ENCODE data around the gene CES3.
"Not testable (repeated sequence)": the region's sequence is repeated elsewhere in the genome, so short reads cannot be mapped to it uniquely, and the experiment has no call there.

CES3 gene

DNA sequence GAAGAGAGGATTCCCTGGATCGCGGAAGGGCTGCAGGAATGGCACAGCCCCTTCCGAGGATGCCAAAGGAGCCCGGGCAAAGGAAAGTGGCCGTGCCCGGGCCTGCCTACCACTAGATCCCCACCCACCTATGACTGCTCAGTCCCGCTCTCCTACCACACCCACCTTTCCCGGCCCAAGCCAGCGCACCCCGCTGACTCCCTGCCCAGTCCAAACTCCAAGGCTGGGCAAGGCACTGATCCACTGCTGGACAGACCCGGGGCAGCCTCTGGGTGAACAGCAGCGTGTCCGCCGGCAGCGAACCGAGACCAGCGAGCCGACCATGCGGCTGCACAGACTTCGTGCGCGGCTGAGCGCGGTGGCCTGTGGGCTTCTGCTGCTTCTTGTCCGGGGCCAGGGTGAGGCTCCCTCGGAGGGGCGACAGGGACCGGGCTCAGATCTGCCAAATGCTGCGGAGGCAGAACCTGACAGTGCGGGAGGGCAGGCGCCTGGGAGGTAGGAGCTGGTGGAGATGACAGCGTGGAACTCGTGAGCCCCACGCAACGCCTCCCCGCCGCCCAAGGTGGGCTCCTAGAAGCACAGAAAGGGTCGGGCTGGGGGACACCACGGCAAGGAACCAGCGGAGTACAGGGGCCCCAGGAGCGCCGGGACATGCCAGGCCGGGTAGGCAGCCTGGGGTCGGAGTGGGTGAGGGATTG lies 25.6 kb upstream of the CES3 start, which contains the start of gene CES2:
CES2 (plus strand) TSS at position 203 of the 698 bp plus-strand sequence; CDS start at position 323, 120 bp downstream.
- H3K4me1 ChIP-seq (ENCODE audit: control insufficient read depth, insufficient read depth, low read length, poor library complexity, severe bottlenecking), result peaks cover 21% of the 10 kb centered on the region

DNA sequence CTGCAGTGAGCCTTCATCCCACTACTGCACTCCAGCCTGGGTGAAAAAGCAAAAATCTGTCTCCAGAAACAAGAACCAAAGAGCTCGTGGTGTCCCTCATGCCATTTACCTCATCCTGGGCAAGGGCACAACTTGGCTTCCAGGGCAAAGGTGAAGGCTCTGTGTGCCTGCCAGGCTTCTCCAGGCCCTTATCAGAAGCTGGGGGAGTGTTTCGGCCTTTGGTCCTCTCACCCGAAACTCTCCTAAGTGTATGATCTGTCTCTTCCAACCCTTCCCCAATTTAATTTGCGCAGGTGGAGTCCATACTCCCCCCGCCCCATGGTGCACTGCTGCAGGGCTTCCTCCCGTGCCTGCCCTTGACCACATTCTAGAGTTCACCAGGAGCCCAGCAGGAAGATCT lies 24.6 kb upstream of the CES3 start:
- Histone ChIP-seq H3K27ac (ENCODE audit: insufficient read depth, low read length, poor library complexity, severe bottlenecking) (no peak overlapping the region), H3K9me3 (ENCODE audit: control insufficient read depth, low read length) (no peaks in the 10 kb centered on the region), H3K36me3 (ENCODE audit: control insufficient read depth, insufficient read depth, low read length) (peaks cover 34% of the 10 kb centered on the region), H3K4me3 (ENCODE audit: insufficient read depth, low read depth, low read length, poor library complexity, severe bottlenecking) (no peak overlapping the region), H3K4me1 (ENCODE audit: control insufficient read depth, insufficient read depth, low read length, poor library complexity, severe bottlenecking) (peaks cover 21% of the 10 kb centered on the region), H3K27me3 (replicated peaks; ENCODE audit: control insufficient read depth, insufficient read depth, low read length, poor library complexity, severe bottlenecking) (no peaks in the 10 kb centered on the region)
- DNase-seq, result no peak

More for the DNA sequence above, 25.6 kb upstream of the CES3 start, which contains the start of gene CES2:
- no peak for DNase-seq
- Histone ChIP-seq H3K9me3 (ENCODE audit: control insufficient read depth, low read length) (no peaks in the 10 kb centered on the region), H3K36me3 (ENCODE audit: control insufficient read depth, insufficient read depth, low read length) (peaks cover 24% of the 10 kb centered on the region), H3K4me3 (ENCODE audit: insufficient read depth, low read depth, low read length, poor library complexity, severe bottlenecking) (peak within 1 kb of the TSS; percentile 97), H3K27ac (ENCODE audit: insufficient read depth, low read length, poor library complexity, severe bottlenecking) (peak within 1 kb of the TSS; percentile 92), H3K27me3 (replicated peaks; ENCODE audit: control insufficient read depth, insufficient read depth, low read length, poor library complexity, severe bottlenecking) (no peaks in the 10 kb centered on the region)

DNA sequence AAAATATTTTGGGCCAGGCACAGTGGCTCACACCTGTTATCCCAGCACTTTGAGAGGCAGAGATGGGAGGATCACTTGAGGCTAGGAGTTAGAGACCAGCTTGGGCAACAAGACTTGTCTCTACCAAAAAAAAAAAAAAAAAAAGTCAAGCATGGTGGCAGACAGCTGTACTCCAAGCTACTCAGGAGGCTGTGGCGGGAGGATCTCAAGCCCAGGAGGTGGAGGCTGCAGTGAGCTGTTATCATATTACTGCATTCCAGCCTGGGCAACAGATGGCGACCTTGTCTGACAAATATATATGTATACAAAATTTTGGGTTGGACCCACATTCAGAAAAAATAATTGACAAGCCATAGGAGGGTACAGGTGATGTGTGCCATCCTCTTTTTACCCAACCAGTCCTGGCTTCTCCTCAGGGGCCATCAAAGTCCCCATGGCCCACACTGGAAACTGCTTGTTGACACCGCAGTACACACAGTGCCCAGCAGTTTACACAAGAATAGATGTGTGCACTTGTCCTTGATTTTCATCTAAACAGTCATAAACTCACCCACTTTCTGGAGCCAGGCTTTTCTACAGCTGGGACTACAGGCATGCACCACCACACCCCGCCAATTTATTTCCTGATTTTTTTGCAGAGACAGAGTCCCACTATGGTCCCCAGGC lies 24.0 kb upstream of the CES3 start:
- H3K27ac ChIP-seq (ENCODE audit: insufficient read depth, low read length, poor library complexity, severe bottlenecking), result no peak overlapping the region
- no peak for DNase-seq
- no peak overlapping the region for H3K4me3 ChIP-seq (ENCODE audit: insufficient read depth, low read depth, low read length, poor library complexity, severe bottlenecking)
- H3K36me3 ChIP-seq (ENCODE audit: control insufficient read depth, insufficient read depth, low read length), result peaks cover 39% of the 10 kb centered on the region
- peaks cover 21% of the 10 kb centered on the region for H3K4me1 ChIP-seq (ENCODE audit: control insufficient read depth, insufficient read depth, low read length, poor library complexity, severe bottlenecking)
- H3K9me3 ChIP-seq (ENCODE audit: control insufficient read depth, low read length), result no peaks in the 10 kb centered on the region
- H3K27me3 ChIP-seq (replicated peaks; ENCODE audit: control insufficient read depth, insufficient read depth, low read length, poor library complexity, severe bottlenecking), result no peaks in the 10 kb centered on the region

DNA sequence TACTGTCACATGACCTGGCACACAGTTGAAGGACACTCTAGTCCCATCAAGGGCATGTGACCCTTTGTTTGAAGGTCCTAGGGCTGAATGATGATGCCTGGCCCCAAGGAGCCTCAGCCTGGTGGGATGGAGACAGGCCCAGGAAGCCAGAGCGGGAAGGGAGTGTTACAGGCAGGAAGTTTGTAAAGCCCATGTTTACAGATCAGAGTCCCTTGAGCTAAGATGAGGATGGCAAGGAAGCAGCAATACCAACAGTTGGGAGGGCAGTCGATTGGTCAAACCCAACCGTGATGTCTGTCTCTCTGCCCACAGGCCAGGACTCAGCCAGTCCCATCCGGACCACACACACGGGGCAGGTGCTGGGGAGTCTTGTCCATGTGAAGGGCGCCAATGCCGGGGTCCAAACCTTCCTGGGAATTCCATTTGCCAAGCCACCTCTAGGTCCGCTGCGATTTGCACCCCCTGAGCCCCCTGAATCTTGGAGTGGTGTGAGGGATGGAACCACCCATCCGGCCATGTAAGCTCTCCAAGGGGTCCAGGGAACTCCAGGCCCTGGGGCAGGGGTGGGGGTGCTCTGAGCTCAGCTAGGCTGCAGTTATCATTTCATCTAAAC lies 23.2 kb upstream of the CES3 start:
- Histone ChIP-seq H3K4me1 (ENCODE audit: control insufficient read depth, insufficient read depth, low read length, poor library complexity, severe bottlenecking) (peaks cover 21% of the 10 kb centered on the region), H3K27ac (ENCODE audit: insufficient read depth, low read length, poor library complexity, severe bottlenecking) (no peak overlapping the region), H3K9me3 (ENCODE audit: control insufficient read depth, low read length) (no peaks in the 10 kb centered on the region), H3K27me3 (replicated peaks; ENCODE audit: control insufficient read depth, insufficient read depth, low read length, poor library complexity, severe bottlenecking) (no peaks in the 10 kb centered on the region), H3K36me3 (ENCODE audit: control insufficient read depth, insufficient read depth, low read length) (peaks cover 40% of the 10 kb centered on the region), H3K4me3 (ENCODE audit: insufficient read depth, low read depth, low read length, poor library complexity, severe bottlenecking) (no peak overlapping the region)
- DNase-seq, result no peak

DNA sequence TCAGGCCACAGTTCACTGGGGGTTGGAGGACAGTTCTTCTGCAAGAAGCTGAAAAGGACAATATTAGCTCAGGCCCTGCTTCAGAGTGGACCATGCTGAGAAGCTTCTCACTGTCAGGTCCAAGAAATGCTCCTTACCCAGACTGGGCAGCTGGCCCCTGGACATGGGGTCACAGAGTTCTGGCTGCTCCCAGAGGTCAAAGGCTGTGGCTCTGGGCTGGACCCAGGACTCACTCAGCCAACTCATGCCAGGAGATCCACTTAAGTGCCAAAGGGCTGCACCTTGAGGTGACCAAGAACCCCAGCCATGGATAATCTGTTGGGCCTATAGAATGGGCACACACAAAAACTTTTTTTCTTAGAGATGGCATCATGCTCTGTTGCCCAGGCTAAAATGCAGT lies 21.7 kb upstream of the CES3 start:
- DNase-seq, result no peak
- Histone ChIP-seq H3K9me3 (ENCODE audit: control insufficient read depth, low read length) (no peaks in the 10 kb centered on the region), H3K4me3 (ENCODE audit: insufficient read depth, low read depth, low read length, poor library complexity, severe bottlenecking) (no peak overlapping the region), H3K36me3 (ENCODE audit: control insufficient read depth, insufficient read depth, low read length) (peaks cover 49% of the 10 kb centered on the region), H3K27ac (ENCODE audit: insufficient read depth, low read length, poor library complexity, severe bottlenecking) (no peak overlapping the region), H3K4me1 (ENCODE audit: control insufficient read depth, insufficient read depth, low read length, poor library complexity, severe bottlenecking) (peaks cover 12% of the 10 kb centered on the region), H3K27me3 (replicated peaks; ENCODE audit: control insufficient read depth, insufficient read depth, low read length, poor library complexity, severe bottlenecking) (no peaks in the 10 kb centered on the region)

DNA sequence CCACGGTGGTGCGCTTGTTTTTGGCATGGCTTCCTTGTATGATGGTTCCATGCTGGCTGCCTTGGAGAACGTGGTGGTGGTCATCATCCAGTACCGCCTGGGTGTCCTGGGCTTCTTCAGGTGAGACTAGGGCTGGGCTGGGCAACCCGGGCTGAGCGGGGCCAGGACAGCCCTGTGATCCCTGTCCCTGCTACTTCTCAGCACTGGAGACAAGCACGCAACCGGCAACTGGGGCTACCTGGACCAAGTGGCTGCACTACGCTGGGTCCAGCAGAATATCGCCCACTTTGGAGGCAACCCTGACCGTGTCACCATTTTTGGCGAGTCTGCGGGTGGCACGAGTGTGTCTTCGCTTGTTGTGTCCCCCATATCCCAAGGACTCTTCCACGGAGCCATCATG lies 20.8 kb upstream of the CES3 start:
- H3K36me3 ChIP-seq (ENCODE audit: control insufficient read depth, insufficient read depth, low read length), result peaks cover 49% of the 10 kb centered on the region
- H3K4me3 ChIP-seq (ENCODE audit: insufficient read depth, low read depth, low read length, poor library complexity, severe bottlenecking), result no peak overlapping the region
- no peak overlapping the region for H3K27ac ChIP-seq (ENCODE audit: insufficient read depth, low read length, poor library complexity, severe bottlenecking)
- H3K27me3 ChIP-seq (replicated peaks; ENCODE audit: control insufficient read depth, insufficient read depth, low read length, poor library complexity, severe bottlenecking), result no peaks in the 10 kb centered on the region
- no peak for DNase-seq
- H3K9me3 ChIP-seq (ENCODE audit: control insufficient read depth, low read length), result no peaks in the 10 kb centered on the region
- peaks cover 9% of the 10 kb centered on the region for H3K4me1 ChIP-seq (ENCODE audit: control insufficient read depth, insufficient read depth, low read length, poor library complexity, severe bottlenecking)

DNA sequence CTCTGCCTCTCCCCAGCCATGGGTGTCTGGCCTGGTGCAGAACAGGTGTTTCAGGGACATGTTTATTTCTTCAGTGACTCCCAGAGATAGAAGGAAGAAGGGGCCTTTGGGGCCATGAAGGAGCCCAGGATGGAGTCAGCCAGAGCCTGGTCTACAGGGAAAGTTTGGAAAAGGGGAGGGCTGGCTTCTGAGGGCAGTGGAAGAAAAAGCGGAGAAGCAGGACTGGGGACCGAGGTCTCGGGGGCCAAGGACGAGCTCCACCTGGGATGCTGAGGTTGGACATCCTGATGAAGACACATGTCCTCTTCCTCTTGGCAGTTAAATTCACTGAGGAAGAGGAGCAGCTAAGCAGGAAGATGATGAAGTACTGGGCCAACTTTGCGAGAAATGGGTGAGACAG lies 18.1 kb upstream of the CES3 start:
- Histone ChIP-seq H3K4me1 (ENCODE audit: control insufficient read depth, insufficient read depth, low read length, poor library complexity, severe bottlenecking) (peaks cover 2% of the 10 kb centered on the region), H3K27ac (ENCODE audit: insufficient read depth, low read length, poor library complexity, severe bottlenecking) (no peak overlapping the region), H3K4me3 (ENCODE audit: insufficient read depth, low read depth, low read length, poor library complexity, severe bottlenecking) (no peak overlapping the region), H3K9me3 (ENCODE audit: control insufficient read depth, low read length) (no peaks in the 10 kb centered on the region), H3K27me3 (replicated peaks; ENCODE audit: control insufficient read depth, insufficient read depth, low read length, poor library complexity, severe bottlenecking) (no peaks in the 10 kb centered on the region), H3K36me3 (ENCODE audit: control insufficient read depth, insufficient read depth, low read length) (peaks cover 49% of the 10 kb centered on the region)
- no peak for DNase-seq

DNA sequence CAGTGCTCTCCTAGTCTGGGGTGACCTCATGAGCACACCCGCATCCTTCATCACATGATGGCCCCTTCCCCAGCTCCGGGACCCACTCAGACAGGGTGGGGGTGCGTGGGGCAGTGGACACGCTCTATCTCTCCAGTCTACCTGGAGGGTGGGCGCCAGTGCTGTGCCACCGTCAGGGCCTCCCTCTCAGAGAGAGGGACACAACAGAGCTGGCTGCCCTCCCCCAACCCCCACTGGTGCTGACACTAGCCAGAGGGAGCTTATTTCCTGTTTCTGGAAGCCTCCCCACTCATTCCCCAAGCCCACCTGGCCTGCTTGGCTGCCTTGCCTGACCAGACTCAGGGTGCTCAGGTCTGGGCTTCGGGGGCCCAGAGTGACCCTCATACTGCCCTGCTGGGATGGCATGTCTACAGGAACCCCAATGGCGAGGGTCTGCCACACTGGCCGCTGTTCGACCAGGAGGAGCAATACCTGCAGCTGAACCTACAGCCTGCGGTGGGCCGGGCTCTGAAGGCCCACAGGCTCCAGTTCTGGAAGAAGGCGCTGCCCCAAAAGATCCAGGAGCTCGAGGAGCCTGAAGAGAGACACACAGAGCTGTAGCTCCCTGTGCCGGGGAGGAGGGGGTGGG lies 17.5 kb upstream of the CES3 start:
- H3K4me3 ChIP-seq (ENCODE audit: insufficient read depth, low read depth, low read length, poor library complexity, severe bottlenecking), result no peak overlapping the region
- DNase-seq, result no peak
- H3K4me1 ChIP-seq (ENCODE audit: control insufficient read depth, insufficient read depth, low read length, poor library complexity, severe bottlenecking), result peaks cover 5% of the 10 kb centered on the region
- no peak overlapping the region for H3K27ac ChIP-seq (ENCODE audit: insufficient read depth, low read length, poor library complexity, severe bottlenecking)
- H3K27me3 ChIP-seq (replicated peaks; ENCODE audit: control insufficient read depth, insufficient read depth, low read length, poor library complexity, severe bottlenecking), result peaks cover 6% of the 10 kb centered on the region
- peaks cover 49% of the 10 kb centered on the region for H3K36me3 ChIP-seq (ENCODE audit: control insufficient read depth, insufficient read depth, low read length)
- H3K9me3 ChIP-seq (ENCODE audit: control insufficient read depth, low read length), result no peaks in the 10 kb centered on the region

DNA sequence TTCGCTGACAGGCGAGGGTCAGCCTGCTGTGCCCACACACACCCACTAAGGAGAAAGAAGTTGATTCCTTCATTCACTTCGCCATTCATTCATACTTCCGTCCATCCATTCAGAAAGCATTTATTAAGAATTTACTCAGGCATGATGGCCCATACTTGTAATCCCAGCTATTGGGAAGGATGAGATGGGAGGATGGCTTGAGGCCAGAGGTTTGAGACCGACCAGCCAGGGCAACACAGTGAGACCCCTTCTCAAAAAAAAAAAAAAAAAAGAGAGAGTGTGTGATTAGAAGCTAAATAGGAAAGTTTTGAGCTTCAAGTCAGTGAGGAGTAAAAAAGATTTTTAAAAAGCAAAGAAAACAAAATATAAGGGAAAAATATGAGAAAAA lies 17.0 kb upstream of the CES3 start:
- Histone ChIP-seq H3K4me1 (ENCODE audit: control insufficient read depth, insufficient read depth, low read length, poor library complexity, severe bottlenecking) (peaks cover 10% of the 10 kb centered on the region), H3K9me3 (ENCODE audit: control insufficient read depth, low read length) (no peaks in the 10 kb centered on the region), H3K4me3 (ENCODE audit: insufficient read depth, low read depth, low read length, poor library complexity, severe bottlenecking) (no peak overlapping the region), H3K36me3 (ENCODE audit: control insufficient read depth, insufficient read depth, low read length) (peaks cover 46% of the 10 kb centered on the region), H3K27me3 (replicated peaks; ENCODE audit: control insufficient read depth, insufficient read depth, low read length, poor library complexity, severe bottlenecking) (peaks cover 11% of the 10 kb centered on the region), H3K27ac (ENCODE audit: insufficient read depth, low read length, poor library complexity, severe bottlenecking) (no peak overlapping the region)
- no peak for DNase-seq

DNA sequence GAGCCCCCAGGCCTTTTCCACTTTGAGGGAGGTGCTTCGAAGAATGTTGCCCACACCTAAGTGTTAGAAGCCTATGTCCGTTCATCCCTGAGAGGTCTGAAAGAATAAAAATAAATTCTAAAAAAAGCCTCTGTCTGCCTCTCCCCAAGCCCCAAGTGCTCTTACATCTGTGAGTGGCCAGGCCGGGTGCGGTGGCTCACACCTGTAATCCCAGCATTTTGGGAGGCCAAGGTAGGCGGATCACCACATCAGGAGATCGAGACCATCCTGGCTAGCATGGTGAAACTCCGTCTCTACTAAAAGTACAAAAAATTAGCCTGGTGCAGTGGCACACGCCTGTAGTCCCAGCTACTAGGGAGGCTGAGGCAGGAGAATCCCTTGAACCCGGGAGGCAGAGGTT lies 16.1 kb upstream of the CES3 start:
- H3K27ac ChIP-seq (ENCODE audit: insufficient read depth, low read length, poor library complexity, severe bottlenecking); DNase-seq; H3K4me3 ChIP-seq (ENCODE audit: insufficient read depth, low read depth, low read length, poor library complexity, severe bottlenecking); H3K9me3 ChIP-seq (ENCODE audit: control insufficient read depth, low read length): not testable (repeated sequence)
- H3K36me3 ChIP-seq (ENCODE audit: control insufficient read depth, insufficient read depth, low read length), result peaks cover 37% of the 10 kb centered on the region
- peaks cover 10% of the 10 kb centered on the region for H3K4me1 ChIP-seq (ENCODE audit: control insufficient read depth, insufficient read depth, low read length, poor library complexity, severe bottlenecking)
- H3K27me3 ChIP-seq (replicated peaks; ENCODE audit: control insufficient read depth, insufficient read depth, low read length, poor library complexity, severe bottlenecking), result peaks cover 13% of the 10 kb centered on the region

Data from effector memory CD4-positive, alpha-beta T cell (primary cell).